Liver (tissue), 9 donors: ENCODE measurements around the gene CRAMP1. TPM values are rescaled to one million over a fixed set of nuclear protein-coding genes. Genes with fewer than 3 reads are reported as not detected.

Experiments used
- DNase-seq: peaks from one replicate; pipeline ENCODE4 v3.0.0-alpha.2; 2017; ENCODE audit warnings: low spot score
- H3K27ac ChIP-seq, 2 donors: one replicate each; pipeline ENCODE4 v1.7.0; 2013; ENCODE audit warnings: inconsistent platforms in 2 of 2, low read length in 2 of 2, control low read depth in 1 of 2, low read depth in 1 of 2, mild to moderate bottlenecking in 1 of 2
- H3K27me3 ChIP-seq, 4 donors: one replicate each; pipeline versions ENCODE4 v1.6.1 to v1.7.0; 2013; ENCODE audit warnings: low read length in 3 of 4, inconsistent platforms in 1 of 4, mild to moderate bottlenecking in 1 of 4, moderate library complexity in 1 of 4; ENCODE audit not compliant: control insufficient read depth in 4 of 4, insufficient read depth in 4 of 4
- H3K36me3 ChIP-seq, 4 donors: one replicate each; pipeline versions ENCODE4 v1.6.1 to v1.7.0; 2013; ENCODE audit warnings: low read length in 3 of 4, mild to moderate bottlenecking in 3 of 4, low read depth in 1 of 4, moderate library complexity in 1 of 4; ENCODE audit not compliant: control insufficient read depth in 4 of 4, insufficient read depth in 3 of 4
- H3K4me1 ChIP-seq, 4 donors: one replicate each; pipeline versions ENCODE4 v1.6.1 to v1.7.0; 2013; ENCODE audit warnings: low read length in 3 of 4, mild to moderate bottlenecking in 3 of 4, moderate library complexity in 1 of 4; ENCODE audit not compliant: control insufficient read depth in 4 of 4, insufficient read depth in 4 of 4
- H3K4me3 ChIP-seq, 3 donors: one replicate each; pipeline versions ENCODE4 v1.6.1 to v1.7.0; 2013; ENCODE audit warnings: low read length in 3 of 3, control low read depth in 1 of 3, low read depth in 1 of 3, mild to moderate bottlenecking in 1 of 3
- H3K9ac ChIP-seq, 2 donors: one replicate each; pipeline ENCODE4 v1.7.0; 2013; ENCODE audit warnings: low read length in 2 of 2, mild to moderate bottlenecking in 2 of 2, moderate library complexity in 2 of 2, control low read depth in 1 of 2, low read depth in 1 of 2
- H3K9me3 ChIP-seq, 4 donors: one replicate each; pipeline versions ENCODE4 v1.6.1 to v1.7.0; 2013; ENCODE audit warnings: low read length in 3 of 4; ENCODE audit not compliant: control insufficient read depth in 4 of 4
- EGR1 ChIP-seq, 2 donors: IDR thresholded peaks; 2 replicates each; pipeline ENCODE4 v1.6.1; 2016 to 2018; ENCODE audit warnings: antibody characterized with exemption in 2 of 2, low read depth in 2 of 2
- FOXA1 ChIP-seq: IDR thresholded peaks from 2 replicates; pipeline ENCODE4 v1.6.1; 2016; ENCODE audit warnings: antibody characterized with exemption
- FOXA2 ChIP-seq: IDR thresholded peaks from 2 replicates; pipeline ENCODE4 v1.6.1; 2016; ENCODE audit warnings: antibody characterized with exemption
- GABPA ChIP-seq, 2 donors: IDR thresholded peaks in 1 of 2; conservative IDR thresholded peaks in 1 of 2; 2 replicates each; pipeline ENCODE4 v1.6.1; 2016; ENCODE audit warnings: antibody characterized with exemption in 2 of 2, mild to moderate bottlenecking in 1 of 2, moderate library complexity in 1 of 2
- HNF4A ChIP-seq, 2 donors: conservative IDR thresholded peaks; 2 replicates each; pipeline ENCODE4 v1.6.1; 2016; ENCODE audit warnings: antibody characterized with exemption in 2 of 2, mild to moderate bottlenecking in 2 of 2
- JUND ChIP-seq, 2 donors: IDR thresholded peaks; 2 replicates each; pipeline ENCODE4 v1.6.1; 2016; ENCODE audit warnings: antibody characterized with exemption in 2 of 2
- MAX ChIP-seq: IDR thresholded peaks from 2 replicates; pipeline ENCODE4 v1.6.1; 2016; ENCODE audit warnings: antibody characterized with exemption
- RAD21 ChIP-seq, 2 donors: IDR thresholded peaks; 2 replicates each; pipeline ENCODE4 v1.6.1; 2016; ENCODE audit warnings: antibody characterized with exemption in 2 of 2, mild to moderate bottlenecking in 2 of 2
- REST ChIP-seq: IDR thresholded peaks from 2 replicates; pipeline ENCODE4 v1.6.1; 2016; ENCODE audit warnings: antibody characterized with exemption, mild to moderate bottlenecking
- RXRA ChIP-seq, 2 donors: IDR thresholded peaks; 2 replicates each; pipeline ENCODE4 v1.6.1; 2017 to 2018; ENCODE audit warnings: antibody characterized with exemption in 2 of 2, mild to moderate bottlenecking in 1 of 2
- SP1 ChIP-seq: IDR thresholded peaks from 2 replicates; pipeline ENCODE4 v1.6.1; 2018; ENCODE audit warnings: antibody characterized with exemption, mild to moderate bottlenecking
- TAF1 ChIP-seq: conservative IDR thresholded peaks from 2 replicates; pipeline ENCODE4 v1.6.1; 2016; ENCODE audit warnings: antibody characterized with exemption, mild to moderate bottlenecking
- YY1 ChIP-seq: IDR thresholded peaks from 2 replicates; pipeline ENCODE4 v1.6.1; 2016; ENCODE audit warnings: antibody characterized with exemption, mild to moderate bottlenecking
- ZBTB33 ChIP-seq: IDR thresholded peaks from 2 replicates; pipeline ENCODE4 v1.6.1; 2016; ENCODE audit warnings: antibody characterized with exemption
- WGBS: extraction: QIAGEN DNeasy Blood & Tissue Kit; methylation state at CpG from one replicate; pipeline ENCODE4 v1.1.7; 2013; 5-methylcytosine and 5-hydroxymethylcytosine counted together
- polyA plus RNA-seq, 2 donors: library from polyadenylated mRNA; stranded (reverse) in 1 of 2; unstranded in 1 of 2; fragments of 200-250 nt in 1 of 2; fragments of >200 nt in 1 of 2; fragmentation: Nextera tagmentation in 1 of 2; extraction: Ambion mirVana in 1 of 2; gene quantifications; one replicate each; pipeline versions ENCODE4 v1.2.1 to v1.2.3, GENCODE V29; 2013 to 2015
- total RNA-seq, 2 donors: library from RNA; depleted of rRNA; stranded (reverse); fragments of >200 nt; gene quantifications; one replicate each; pipeline ENCODE4 v1.2.3, GENCODE V29; 2014
- TF ChIP-seq, protein P1 (sequence below): IDR thresholded peaks from 2 replicates; pipeline ENCODE4 v1.6.1; 2016; ENCODE audit warnings: antibody characterized with exemption
- TF ChIP-seq, protein P2 (sequence below): fragments of 150-350 bp; IDR thresholded peaks from 2 replicates; pipeline ENCODE4 v1.5.1; 2017; ENCODE audit warnings: improper control_type of control experiment, low read depth, low read length; ENCODE audit not compliant: missing input control
- donor health status: healthy.
- donor health status: healthy.
- donor health status: healthy.
- donor health status: healthy.
- donor health status: healthy.

CRAMP1 gene
- total and polyA plus RNA-seq, 4 donors = 1.1 to 6.4 (median 4.2) TPM

- Histone ChIP-seq H3K27ac (no peak overlapping the region), H3K27me3 (no peaks in the 10 kb centered on the region), H3K9ac (no peak overlapping the region), H3K4me1 (peaks cover 0 to 7% (median 0%) of the 10 kb centered on the region in 4 donors), H3K4me3 (no peak overlapping the region), H3K9me3 (no peaks in the 10 kb centered on the region), H3K36me3 (peaks cover 4 to 39% (median 12%) of the 10 kb centered on the region in 4 donors)
- DNase-seq = no peak
- TF ChIP-seq, protein P1, sequence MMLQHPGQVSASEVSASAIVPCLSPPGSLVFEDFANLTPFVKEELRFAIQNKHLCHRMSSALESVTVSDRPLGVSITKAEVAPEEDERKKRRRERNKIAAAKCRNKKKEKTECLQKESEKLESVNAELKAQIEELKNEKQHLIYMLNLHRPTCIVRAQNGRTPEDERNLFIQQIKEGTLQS = no peak
- TF ChIP-seq, protein P2, sequence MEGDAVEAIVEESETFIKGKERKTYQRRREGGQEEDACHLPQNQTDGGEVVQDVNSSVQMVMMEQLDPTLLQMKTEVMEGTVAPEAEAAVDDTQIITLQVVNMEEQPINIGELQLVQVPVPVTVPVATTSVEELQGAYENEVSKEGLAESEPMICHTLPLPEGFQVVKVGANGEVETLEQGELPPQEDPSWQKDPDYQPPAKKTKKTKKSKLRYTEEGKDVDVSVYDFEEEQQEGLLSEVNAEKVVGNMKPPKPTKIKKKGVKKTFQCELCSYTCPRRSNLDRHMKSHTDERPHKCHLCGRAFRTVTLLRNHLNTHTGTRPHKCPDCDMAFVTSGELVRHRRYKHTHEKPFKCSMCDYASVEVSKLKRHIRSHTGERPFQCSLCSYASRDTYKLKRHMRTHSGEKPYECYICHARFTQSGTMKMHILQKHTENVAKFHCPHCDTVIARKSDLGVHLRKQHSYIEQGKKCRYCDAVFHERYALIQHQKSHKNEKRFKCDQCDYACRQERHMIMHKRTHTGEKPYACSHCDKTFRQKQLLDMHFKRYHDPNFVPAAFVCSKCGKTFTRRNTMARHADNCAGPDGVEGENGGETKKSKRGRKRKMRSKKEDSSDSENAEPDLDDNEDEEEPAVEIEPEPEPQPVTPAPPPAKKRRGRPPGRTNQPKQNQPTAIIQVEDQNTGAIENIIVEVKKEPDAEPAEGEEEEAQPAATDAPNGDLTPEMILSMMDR = no peak
- TF ChIP-seq GABPA (IDR thresholded peaks at IDR 0.05 in 1 of 2, conservative IDR thresholded peaks at IDR 0.05 in 1 of 2) (no peak), FOXA1 (no peak), HNF4A (conservative IDR thresholded peaks at IDR 0.05) (no peak), FOXA2 (no peak), MAX (no peak), REST (no peak), RAD21 (IDR thresholded peaks at IDR 0.05) (no peak), TAF1 (no peak), EGR1 (IDR thresholded peaks at IDR 0.05; ENCODE audit: low read depth in 2 of 2) (no peak), ZBTB33 (no peak), RXRA (IDR thresholded peaks at IDR 0.05) (no peak), YY1 (no peak), JUND (IDR thresholded peaks at IDR 0.05) (no peak)
- WGBS = 93% methylated on average over 3 of the region's 3 CpGs
Observed at GRCh38 chr16:1700246-1700645, 88.1 kb downstream of the CRAMP1 start.

- H3K4me3 ChIP-seq = no peak overlapping the region
- peaks cover 4 to 39% (median 12%) of the 10 kb centered on the region in 4 donors for H3K36me3 ChIP-seq
- 92% methylated on average over 6 of the region's 6 CpGs for WGBS
- DNase-seq = no peak
- H3K4me1 ChIP-seq = peaks cover 0 to 7% (median 0%) of the 10 kb centered on the region in 4 donors
- H3K9ac ChIP-seq = no peak overlapping the region
- H3K9me3 ChIP-seq = no peaks in the 10 kb centered on the region
- TF ChIP-seq SP1 (no peak), MAX (no peak), GABPA (IDR thresholded peaks at IDR 0.05 in 1 of 2, conservative IDR thresholded peaks at IDR 0.05 in 1 of 2) (no peak), EGR1 (IDR thresholded peaks at IDR 0.05; ENCODE audit: low read depth in 2 of 2) (no peak), FOXA2 (no peak), JUND (IDR thresholded peaks at IDR 0.05) (no peak), TAF1 (no peak)
- TF ChIP-seq, protein P1 = no peak
- H3K27me3 ChIP-seq = no peaks in the 10 kb centered on the region
- H3K27ac ChIP-seq = no peak overlapping the region
Observed at GRCh38 chr16:1701216-1701878, 89.2 kb downstream of the CRAMP1 start.
